Right ventricle myocardium superior (tissue), 1 donor: ENCODE data around the gene SLC22A5. TPM values are rescaled to one million over a fixed set of nuclear protein-coding genes. Genes with fewer than 3 reads are reported as not detected.
"Not testable (repeated sequence)": the region's sequence is repeated elsewhere in the genome, so short reads cannot be mapped to it uniquely, and the experiment has no call there.

ENCODE experiments used
- ATAC-seq: fragments of 200-7000 bp; cut with Tn5 transposase; one replicate; pipeline ENCODE4 v1.9.1; 2020; ENCODE audit warnings: mild to moderate bottlenecking; ENCODE audit not compliant: poor library complexity
- DNase-seq: peaks from one replicate; pipeline ENCODE4 v3.0.0-alpha.2; 2020
- intact Hi-C: fragments of 100-400 bp; cut with DNase I; formaldehyde crosslinking; loops from one replicate; pipeline ENCODE4 v1.11.2; 2022
- total RNA-seq: library from RNA; stranded (reverse); fragmentation: NEBNext Ultra II Directional; extraction: Animal tissue kit (Norgen Biotek cat#: 25700); gene quantifications from one replicate; pipeline ENCODE4 v1.2.1, GENCODE V29; 2021
- donor health status: DM: no; HTN: yes; CAD: no; lungs with severe emphysema.

The SLC22A5 gene
- total RNA-seq, 1 donor from 2014 or later = 22.7 TPM

DNA sequence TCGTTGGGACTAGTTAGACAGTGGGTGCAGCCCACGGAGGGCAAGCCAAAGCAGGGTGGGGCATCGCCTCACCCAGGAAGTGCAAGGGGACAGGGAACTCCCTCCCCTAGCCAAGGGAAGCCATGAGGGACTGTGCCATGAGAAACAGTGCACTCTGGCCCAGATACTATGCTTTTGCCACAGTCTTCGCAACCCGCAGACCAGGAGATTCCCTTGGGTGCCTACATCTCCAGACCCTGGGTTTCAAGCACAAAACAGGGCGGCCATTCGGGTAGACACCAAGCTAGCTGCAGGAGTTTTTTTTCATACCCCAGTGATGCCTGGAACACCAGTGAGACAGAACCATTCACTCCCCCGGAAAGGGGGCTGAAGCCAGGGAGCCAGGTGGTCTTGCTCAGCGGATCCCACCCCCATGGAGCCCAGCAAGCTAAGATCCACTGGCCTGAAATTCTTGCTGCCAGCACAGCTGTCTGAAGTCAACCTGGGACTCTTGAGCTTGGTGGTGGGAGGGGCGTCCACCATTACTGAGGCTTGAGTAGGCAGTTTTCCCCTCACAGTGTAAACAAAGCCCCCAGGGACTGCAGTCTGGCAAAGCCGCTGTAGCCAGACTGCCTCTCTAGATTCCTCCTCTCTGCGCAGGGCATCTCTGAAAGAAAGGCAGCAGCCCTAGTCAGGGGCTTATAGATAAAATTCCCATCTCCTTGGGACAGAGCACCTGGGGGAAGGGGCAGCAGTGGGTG is 28.6 kb downstream of the SLC22A5 start:
- ATAC-seq, intact Hi-C loops: not testable (repeated sequence)

DNA sequence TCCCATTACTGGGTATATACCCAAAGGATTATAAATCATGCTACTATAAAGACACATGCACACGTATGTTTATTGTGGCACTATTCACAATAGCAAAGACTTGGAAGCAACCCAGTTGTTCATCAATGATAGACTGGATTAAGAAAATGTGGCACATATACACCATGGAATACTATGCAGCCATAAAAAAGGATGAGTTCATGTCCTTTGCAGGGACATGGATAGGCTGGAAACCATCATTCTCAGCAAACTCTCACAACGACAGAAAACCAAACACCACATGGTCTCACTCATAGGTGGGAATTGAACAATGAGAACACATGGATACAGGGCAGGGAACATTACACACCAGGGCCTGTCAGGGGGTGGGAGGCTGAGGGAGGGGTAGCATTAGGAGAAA is 34.5 kb downstream of the SLC22A5 start:
- not testable (repeated sequence) for ATAC-seq

More for the DNA sequence above, 28.6 kb downstream of the SLC22A5 start:
- not testable (repeated sequence) for DNase-seq

DNA sequence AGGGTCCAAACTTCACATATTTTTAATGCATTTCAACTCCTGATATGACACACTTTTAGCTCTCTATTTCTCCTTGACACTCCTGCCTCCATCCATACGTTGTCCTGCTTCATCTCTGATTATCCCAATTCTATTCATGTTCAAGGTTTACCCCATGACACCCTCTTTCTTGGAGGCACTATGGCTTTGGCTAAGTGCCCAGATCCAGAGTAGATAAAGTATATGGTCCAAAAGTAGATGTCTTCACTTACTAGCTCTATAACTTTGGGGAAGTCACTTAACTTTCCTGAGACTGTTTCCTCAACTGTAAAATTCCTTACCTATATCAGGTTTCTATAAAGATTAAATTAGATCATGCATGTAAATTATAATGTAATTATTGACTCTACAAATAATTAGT is 36.1 kb downstream of the SLC22A5 start:
- intact Hi-C loops = no loop called here
- ATAC-seq (no peak), DNase-seq (no peak)

More for the DNA sequence above, 34.5 kb downstream of the SLC22A5 start:
- intact Hi-C loops, DNase-seq: not testable (repeated sequence)

DNA sequence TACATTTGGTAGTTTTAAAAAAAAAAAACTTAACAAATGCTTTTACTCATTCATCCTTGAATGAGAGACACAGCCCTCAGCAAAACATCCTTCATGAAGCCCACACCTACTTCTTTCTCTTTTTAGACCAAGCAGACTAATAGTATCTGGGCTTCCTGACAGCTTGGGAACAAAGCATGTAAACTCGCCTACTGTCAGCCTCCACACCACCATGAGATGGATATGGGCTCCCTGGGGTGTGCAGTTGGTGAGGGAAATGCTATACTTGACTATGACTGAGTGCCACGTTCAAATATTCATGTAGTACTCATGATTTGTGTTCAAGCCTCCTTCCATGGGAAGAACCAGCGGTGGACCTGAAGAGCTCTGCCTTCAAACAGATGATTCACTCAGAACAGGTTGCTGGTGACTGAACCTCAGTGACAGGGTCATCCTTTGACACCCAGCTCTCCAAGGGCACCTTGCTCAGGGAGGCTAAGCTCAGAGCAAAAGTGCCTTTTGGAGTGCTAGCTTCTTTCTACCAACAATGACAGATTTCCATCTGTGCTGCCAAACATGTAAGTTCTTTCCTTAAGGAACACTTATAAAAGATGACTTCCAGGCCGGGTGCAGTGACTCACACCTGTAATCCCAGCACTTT is 36.8 kb downstream of the SLC22A5 start:
- ATAC-seq (no peak), DNase-seq (no peak)
- intact Hi-C loops = no loop called here

DNA sequence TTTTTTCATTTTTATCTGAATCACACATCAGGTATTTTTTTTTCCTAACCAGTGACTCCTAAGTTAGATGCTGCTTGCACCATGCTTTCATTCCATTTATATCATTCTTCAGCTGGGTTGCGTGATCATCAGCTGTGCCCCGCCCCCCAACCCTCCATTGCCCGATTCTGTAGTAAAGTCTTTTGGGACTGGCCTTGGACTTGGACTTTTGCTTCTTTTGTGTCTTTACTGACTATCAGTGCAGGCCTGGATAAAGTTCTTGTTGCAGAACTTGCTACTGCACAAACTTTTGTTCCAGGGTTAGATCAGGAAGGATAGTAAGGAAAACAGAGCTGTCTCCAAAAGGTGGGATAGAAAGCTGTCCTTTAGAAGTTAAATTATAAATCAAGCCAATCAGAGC is 38.5 kb downstream of the SLC22A5 start:
- no peak for DNase-seq
- intact Hi-C loops = no loop called here
- ATAC-seq = no peak

DNA sequence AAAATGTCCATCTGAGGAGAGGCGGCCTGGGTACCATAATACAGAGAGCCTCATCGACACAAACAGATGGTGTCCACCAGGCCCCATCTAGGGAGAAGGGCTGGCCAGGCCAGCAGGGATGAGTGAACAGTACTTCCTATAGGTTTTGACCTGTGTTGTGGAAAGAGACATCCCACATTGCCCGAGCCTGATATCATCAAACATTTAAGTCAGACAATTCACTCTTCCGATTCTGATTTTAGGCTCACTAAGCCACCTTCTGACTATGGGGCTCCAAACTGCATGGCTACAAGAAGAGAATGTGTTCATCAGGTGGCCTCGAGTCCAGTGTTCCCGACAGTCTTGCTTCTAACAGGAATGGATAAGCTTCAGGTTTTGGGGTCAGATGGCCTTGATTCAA is 38.9 kb downstream of the SLC22A5 start:
- intact Hi-C loops = no loop called here
- ATAC-seq = no peak
- no peak for DNase-seq

DNA sequence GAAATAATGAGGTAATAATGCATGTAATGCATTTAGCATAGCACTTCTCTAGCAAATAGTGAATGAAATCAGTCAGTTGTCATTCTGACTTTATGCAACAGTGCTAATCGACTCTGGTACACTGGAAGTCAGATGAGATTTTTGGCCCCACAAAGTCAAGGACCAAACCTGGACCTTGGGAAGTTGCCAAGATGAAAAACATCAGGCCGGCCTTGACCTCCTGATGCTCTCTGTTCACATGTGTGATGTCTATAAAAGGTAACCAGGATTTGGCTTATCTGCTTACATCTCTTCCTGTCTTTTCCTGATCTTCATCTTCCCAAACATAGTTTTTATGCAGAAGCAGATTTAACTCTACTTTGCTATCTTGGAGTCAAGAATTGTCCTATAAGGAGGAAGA is 39.5 kb downstream of the SLC22A5 start:
- intact Hi-C loops = no loop called here
- DNase-seq (no peak), ATAC-seq (no peak)

DNA sequence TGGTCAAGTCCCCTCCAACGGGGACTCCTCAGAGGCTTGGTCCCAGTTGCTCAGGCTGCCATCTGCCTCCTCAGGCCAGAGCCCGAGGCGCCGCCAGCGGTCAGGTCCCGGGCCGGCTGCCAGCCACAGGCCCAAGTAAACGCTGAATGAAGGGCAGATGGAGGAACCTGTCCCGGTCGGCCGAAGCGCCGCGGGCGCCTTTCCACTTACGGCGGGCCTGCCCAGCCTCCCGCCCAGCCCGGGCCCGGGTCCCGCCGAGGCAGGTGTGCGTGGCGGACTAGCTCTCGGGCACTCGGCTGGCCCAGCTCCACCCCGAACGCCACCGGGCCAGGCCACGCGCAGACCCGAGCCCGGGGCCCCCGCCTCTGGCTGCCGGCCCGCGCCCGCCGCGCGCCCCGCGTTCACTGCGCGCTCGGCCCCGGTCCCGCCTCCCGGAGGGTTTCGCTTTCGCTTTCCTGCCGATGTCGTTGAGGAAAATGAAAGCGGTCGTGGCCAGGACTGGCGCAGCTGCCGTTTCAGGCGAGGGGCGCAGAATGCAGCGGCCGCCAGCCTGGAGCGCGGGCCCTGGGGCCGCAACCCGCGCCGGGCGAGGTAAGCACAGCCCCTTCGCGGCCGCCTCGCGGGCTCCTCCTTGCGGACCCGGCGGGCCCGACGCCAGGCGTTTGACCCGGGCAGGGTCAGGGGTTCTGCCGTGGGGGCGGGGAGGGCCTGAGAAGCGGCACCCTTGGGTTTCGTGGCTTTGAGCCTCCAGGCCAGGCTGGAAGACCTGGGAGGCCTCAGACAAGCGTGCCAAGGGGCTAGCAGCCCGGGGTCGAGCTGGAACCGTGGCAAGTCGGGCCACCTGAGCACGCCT is 41.2 kb downstream of the SLC22A5 start:
- DNase-seq = peak; percentile 93
- peak; percentile 84 for ATAC-seq
- intact Hi-C loops = no loop called here

DNA sequence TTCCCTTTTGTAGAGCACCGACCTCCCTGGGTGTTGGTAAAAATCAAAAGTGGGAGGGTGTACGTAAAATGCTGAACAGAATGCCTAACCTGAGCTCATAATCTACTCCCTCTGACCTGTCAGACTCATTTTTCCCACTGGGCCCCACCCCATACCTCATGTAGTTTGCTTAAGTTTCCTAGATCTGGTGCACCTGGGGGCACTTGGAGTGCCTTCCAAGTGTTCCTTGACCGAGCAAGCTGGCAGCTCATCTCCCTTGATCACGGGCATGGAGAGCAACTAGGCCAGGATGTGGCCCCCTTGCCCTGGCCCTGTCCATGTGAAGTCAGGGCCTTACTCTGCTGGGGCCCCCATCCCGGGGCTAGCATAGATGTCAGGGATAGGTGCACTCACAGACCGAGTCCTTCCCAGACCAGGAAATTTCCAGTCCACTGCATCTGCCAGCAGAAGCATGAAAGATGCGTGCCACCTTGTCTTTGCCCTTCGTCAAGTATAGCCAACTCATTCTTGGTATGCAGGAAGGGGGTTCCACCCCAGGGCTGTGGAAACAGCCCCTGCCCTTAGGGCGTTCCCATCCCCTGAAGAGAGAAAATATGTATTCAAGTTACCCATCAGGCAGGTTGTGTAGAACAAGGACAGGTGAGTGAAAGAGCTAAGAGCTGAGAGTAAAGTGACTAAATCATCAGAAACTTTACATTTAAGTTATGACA is 41.9 kb downstream of the SLC22A5 start:
- intact Hi-C loops = no loop called here
- ATAC-seq (peak; percentile 18), DNase-seq (no peak)

DNA sequence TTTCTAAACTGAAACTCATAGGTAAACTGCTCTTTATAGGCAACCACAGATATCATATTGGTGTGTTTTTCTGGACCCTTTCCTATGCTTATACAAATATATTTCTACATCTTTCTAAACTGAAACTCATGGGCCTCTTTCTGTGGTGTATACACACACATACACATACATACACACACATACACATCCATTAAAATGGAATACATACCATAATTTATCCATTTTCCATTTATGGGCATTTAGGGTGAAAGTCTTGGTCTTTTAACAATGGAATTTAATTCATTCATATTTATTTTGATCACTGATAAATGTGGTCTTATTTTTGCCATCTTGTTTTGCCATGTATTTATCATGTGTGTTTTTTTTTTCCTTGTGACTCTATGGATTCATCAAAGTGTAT is 44.1 kb downstream of the SLC22A5 start:
- no peak for DNase-seq
- ATAC-seq = no peak
- intact Hi-C loops = no loop called here

DNA sequence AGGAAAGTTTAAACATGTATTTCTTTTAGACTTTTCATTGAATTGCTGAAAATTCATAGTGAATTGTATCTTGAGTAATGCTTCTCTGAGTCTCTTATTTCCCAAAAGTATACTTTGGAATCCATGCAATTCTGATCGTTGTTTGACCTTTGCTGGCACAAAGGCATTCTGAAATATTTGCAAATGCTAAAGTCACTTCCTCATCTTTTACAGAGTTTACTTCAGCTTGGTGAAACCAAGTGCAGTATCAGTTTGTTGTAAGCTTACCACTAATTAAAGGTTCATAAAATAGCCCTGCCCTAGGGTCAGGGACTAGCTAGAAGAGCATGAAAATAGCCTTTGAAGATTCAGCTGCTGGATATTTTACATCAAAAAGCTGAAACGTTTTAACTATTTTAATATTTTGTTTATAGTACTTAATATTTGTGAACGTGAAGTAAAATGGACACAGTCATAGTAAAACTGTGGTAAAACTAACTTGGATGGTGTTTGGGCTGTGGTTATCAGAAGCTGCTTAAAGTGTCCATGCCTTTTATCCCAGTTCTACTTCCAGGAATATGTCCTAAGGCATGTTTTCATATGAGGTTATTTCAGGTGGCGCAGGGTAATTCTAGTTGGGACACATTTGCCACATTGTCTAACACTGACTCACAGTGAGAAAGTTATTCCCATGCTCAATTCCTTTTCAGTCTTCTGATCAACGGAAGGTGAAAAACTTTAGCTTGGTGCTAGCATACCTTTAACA is 45.3 kb downstream of the SLC22A5 start:
- intact Hi-C loops = loop anchor here (5.0 kb wide), 1 partner anchor 72 kb away; no protein-coding TSS in a partner anchor
- ATAC-seq (peak; percentile 26), DNase-seq (no peak)

DNA sequence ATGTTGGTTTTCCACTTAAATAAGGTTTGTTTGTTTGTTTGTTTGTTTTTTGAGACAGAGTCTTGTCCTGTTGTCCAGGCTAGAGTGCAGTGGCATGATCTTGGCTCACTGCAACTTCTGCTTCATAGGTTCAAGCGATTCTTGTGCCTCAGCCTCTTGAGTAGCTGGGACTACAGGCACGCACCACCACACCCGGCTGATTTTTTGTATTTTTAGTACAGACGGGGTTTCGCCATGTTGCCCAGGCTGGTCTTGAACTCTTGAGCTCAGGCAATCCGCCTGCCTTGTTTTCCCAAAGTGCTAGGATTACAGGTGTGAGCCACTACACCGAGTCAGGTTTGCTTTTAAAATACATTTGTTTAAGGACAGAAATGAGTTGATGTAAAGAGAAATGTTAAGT is 46.0 kb downstream of the SLC22A5 start:
- DNase-seq, ATAC-seq: not testable (repeated sequence)
- intact Hi-C loops = loop anchor here (5.0 kb wide), 1 partner anchor 72 kb away; no protein-coding TSS in a partner anchor

DNA sequence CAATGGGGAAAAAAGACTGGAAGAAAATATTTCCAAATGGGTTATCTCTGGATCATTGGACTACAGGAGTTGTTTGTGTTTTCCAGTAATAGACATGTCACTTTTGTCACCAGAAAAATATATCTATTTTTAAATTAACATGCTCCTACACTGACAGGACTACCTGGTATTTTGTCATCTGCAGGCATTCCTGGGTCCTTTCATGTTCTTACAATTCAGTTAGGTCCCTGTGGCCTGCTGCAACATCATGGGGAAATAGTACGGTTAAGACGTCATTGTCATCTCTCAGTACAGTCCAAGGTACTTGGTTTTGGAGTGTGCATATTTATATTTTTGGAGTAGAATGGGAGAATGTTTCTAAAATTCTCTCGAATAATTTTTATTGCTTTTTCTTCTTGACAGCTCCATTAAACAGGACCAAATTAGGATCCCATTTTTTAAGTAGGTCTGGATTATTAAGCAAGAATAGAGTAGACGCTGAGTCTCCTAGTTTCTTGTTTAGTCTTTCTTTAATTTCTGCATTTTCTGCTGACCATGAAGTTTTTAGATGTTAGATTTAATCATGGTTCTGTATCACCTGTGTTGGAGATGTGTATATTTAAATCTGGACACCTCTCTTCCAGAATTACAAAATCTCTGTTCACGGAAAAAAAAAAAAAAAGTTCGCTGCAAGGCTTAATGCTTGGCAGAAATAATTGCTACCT is 46.9 kb downstream of the SLC22A5 start:
- intact Hi-C loops = loop anchor here (5.0 kb wide), 1 partner anchor 71 kb away; no protein-coding TSS in a partner anchor
- no peak for DNase-seq
- ATAC-seq = no peak

DNA sequence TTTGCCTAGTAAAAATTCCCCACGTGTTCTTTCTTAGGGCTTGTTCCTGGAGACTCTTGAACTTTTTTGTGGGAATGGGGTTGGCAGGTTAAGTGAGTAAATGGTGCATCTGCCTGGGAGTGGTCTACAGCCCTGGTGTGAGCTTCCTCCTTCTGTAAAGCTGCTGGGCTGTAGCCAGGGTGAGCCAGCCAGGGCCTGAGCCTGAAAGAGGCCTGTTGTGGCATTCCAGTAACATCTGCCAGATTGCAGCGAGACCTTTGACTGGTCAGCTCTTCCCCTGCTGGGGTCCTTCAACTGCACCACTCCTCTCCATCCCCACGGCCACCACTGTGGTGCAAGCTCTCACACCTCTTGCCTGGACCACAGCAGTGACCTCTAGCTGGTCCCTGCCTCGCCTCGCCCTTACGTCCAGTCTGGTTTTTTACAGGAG is 47.5 kb downstream of the SLC22A5 start:
- DNase-seq (peak; percentile 78), ATAC-seq (peak; percentile 47)
- intact Hi-C loops = loop anchor here (5.0 kb wide), 1 partner anchor 70 kb away; no protein-coding TSS in a partner anchor

DNA sequence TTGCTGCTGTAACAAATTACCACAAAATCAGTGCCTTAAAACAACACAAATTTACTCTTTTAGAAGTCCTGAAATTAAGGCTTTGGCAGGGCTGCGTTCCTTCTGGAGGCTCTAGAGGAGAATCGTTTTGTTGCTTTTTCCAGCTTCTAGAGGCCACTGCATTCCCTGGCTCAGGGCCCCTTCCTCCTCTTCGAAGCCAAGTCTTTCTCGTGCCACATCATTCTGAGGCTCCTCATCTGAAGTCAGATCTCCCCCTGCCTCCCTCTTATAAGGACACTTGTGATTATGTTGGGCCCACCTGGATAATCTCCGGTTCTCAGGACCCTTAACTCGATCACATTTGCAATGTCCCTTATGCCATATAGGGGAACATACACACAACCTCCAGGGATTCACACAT is 48.0 kb downstream of the SLC22A5 start:
- DNase-seq (no peak), ATAC-seq (no peak)
- intact Hi-C loops = loop anchor here (5.0 kb wide), 1 partner anchor 70 kb away; no protein-coding TSS in a partner anchor

DNA sequence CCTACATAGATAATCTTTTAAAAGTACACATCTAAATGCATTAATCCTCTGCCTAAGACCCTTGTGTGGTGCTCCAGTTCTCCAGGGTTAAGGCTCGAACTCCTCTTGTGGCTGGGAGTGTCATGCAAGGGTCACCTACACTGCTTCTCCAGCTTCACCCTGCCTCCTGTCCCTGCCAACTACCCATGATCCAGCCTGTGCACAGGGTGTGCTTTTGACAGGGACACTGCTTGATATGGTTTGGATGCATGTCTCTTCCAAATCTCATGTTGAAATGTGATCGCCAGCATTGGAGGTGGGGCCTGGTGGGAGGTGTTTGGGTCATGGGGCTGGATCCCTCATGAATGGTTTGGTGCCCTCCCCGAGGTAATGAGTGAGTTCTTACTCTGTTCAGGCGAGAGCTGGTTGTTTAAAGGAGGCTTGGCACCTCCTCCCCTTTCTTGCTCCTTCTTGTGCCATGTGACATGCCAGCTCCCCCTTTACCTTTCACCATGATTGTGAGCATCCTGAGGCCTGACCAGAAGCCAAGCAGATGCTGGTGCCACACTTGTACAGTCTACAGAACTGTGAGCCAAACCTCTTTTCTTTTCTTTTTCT is 48.5 kb downstream of the SLC22A5 start:
- intact Hi-C loops = loop anchor here (5.0 kb wide), 1 partner anchor 69 kb away; no protein-coding TSS in a partner anchor
- DNase-seq (peak; percentile 44), ATAC-seq (peak; percentile 34)

DNA sequence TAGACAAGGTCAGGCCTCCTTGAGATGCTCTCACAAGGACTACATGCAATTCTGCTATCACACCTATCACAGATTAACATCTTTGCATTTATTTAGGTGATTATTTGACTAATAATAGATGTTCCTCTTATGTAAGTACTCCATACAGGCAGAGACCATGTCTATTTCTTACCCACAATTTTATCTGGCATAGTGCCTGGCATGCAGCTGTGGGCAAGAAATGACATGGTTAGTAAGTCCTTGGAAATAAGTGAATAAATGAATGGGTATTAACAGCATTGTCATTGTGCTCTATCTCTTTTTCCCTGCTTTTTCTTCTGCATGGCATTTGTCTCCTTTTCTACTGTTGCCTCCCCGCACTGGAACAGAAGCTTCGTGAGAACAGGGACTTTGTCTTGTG is 49.4 kb downstream of the SLC22A5 start:
- intact Hi-C loops = loop anchor here (5.0 kb wide), 1 partner anchor 68 kb away; no protein-coding TSS in a partner anchor
- no peak for ATAC-seq
- DNase-seq = no peak
